Psoas muscle (tissue), 8 donors: ENCODE data around the gene KRTAP10-7. TPM values are rescaled to one million over a fixed set of nuclear protein-coding genes. Genes with fewer than 3 reads are reported as not detected.
"Not testable (repeated sequence)": the region's sequence is repeated elsewhere in the genome, so short reads cannot be mapped to it uniquely, and the experiment has no call there.

ENCODE experiments used
- ATAC-seq, 4 donors: fragments of 200-7000 bp; cut with Tn5 transposase; one replicate each; pipeline ENCODE4 v1.9.1; 2020; ENCODE audit warnings: moderate library complexity in 3 of 4, mild to moderate bottlenecking in 2 of 4
- DNase-seq, 2 donors: peaks; one replicate each; pipeline ENCODE4 v3.0.0-alpha.2; 2020
- H3K27ac ChIP-seq: fragments of 200-600 bp; one replicate; pipeline ENCODE4 v1.8.0; 2022
- H3K27me3 ChIP-seq, 3 donors: fragments of 200-600 bp in 1 of 3; one replicate each; pipeline versions ENCODE4 v1.6.1 to v1.8.0; 2013 to 2022; ENCODE audit warnings: low read length in 2 of 3, mild to moderate bottlenecking in 2 of 3, moderate library complexity in 1 of 3; ENCODE audit not compliant: insufficient read depth in 3 of 3
- H3K36me3 ChIP-seq, 2 donors: fragments of 200-600 bp in 1 of 2; one replicate each; pipeline versions ENCODE4 v1.6.1 to v1.8.0; 2013 to 2022; ENCODE audit warnings: low read depth in 1 of 2, mild to moderate bottlenecking in 1 of 2, moderate library complexity in 1 of 2; ENCODE audit not compliant: insufficient read depth in 1 of 2
- H3K4me1 ChIP-seq: fragments of 200-600 bp; one replicate; pipeline ENCODE4 v1.8.0; 2022
- H3K4me3 ChIP-seq: fragments of 200-600 bp; one replicate; pipeline ENCODE4 v1.8.0; 2022; ENCODE audit warnings: mild to moderate bottlenecking
- H3K9me3 ChIP-seq: fragments of 200-600 bp; one replicate; pipeline ENCODE4 v1.8.0; 2022
- CTCF ChIP-seq: fragments of 200-600 bp; IDR thresholded peaks from one replicate; pipeline ENCODE4 v1.8.0; 2022; ENCODE audit warnings: antibody characterized with exemption
- WGBS, 3 donors: extraction: QIAGEN DNeasy Blood & Tissue Kit; methylation state at CpG; one replicate each; pipeline versions ENCODE4 v1.1.6 to v1.1.7; 2013; 5-methylcytosine and 5-hydroxymethylcytosine counted together
- intact Hi-C, 2 donors: fragments of 100-400 bp; cut with DNase I; formaldehyde crosslinking; loops; one replicate each; pipeline versions ENCODE4 v1.11.0 to v1.14.2; 2022
- polyA plus RNA-seq, 3 donors: library from polyadenylated mRNA; stranded (reverse); fragments of 200-250 nt; gene quantifications; one replicate each; pipeline ENCODE4 v1.2.3, GENCODE V29; 2013
- total RNA-seq, 4 donors: library from RNA; stranded (reverse); fragmentation: NEBNext Ultra II Directional in 2 of 4; extraction: Animal tissue kit (Norgen Biotek cat#: 25700) in 2 of 4; gene quantifications; one replicate each; pipeline versions ENCODE4 v1.2.1 to v1.2.4, GENCODE V29; 2021 to 2023
- donor health status: healthy with polysubstance abuse.
- donor health status: DM: no; HTN: no; CAD: no; lungs with moderate emphysema.
- donor health status: Bipolar disorder and iron deficiency.
- donor health status: healthy.
- donor health status: DM: yes; HTN: yes; CAD: no.
- donor health status: DM: no; HTN: no; CAD: no.
- donor health status: DM: no; HTN: no; CAD: no.
- donor health status: DM: yes; HTN: yes; CAD: no.

Gene KRTAP10-7
- total and polyA plus RNA-seq, 7 donors = not detected

- DNase-seq (no peak), ATAC-seq (no peak)
- TF ChIP-seq CTCF = no peak
- 24 to 42% (median 40%) methylated on average over 7 of the region's 7 CpGs for WGBS, 3 donors
- H3K4me1 ChIP-seq = no peaks in the 10 kb centered on the region
- no peaks in the 10 kb centered on the region for H3K36me3 ChIP-seq
- intact Hi-C loops = no loop called here
- no peak overlapping the region for H3K4me3 ChIP-seq
- no peak overlapping the region for H3K27ac ChIP-seq
- H3K9me3 ChIP-seq = peaks cover 13% of the 10 kb centered on the region
- H3K27me3 ChIP-seq = peaks cover 7 to 46% (median 12%) of the 10 kb centered on the region in 3 donors
These were observed 20.6 kb upstream of the KRTAP10-7 start for GRCh38 chr21:44579833-44580144.

DNA sequence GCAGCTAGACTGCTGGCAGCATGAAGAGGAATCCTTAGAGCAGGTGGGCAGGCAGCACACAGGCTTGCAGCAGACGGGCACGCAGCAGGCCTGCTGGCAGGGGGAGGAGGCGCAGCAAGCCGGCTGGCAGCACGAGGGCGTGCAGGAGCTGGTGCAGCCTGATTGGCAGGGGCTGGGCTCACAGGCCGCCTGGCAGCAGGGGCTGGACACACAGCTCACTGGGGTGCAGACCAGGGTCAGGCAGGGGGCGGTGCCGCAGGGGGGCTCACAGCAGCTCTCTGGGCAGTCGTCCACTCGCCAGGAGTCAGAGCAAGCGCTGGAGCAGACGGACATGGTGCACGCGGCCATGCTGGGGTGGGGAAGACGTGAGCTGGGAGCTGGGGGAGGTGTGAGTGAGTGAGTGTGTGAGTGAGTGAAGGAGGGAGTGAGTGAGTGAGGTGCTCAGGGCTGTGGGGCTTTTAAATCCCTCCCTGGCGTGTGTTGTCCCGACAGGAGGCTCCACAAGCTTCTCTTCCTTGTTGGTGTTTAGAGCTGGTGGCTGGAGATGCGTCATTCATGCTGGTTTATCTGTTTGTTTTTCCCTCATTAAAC lies 20.1 kb upstream of the KRTAP10-7 start, which contains the start of gene KRTAP10-5:
Gene KRTAP10-5, minus strand, starts transcription at position 374 of the 591 bp plus-strand sequence. Its CDS starts 26 bp downstream, at position 348.
- H3K4me3 ChIP-seq, H3K36me3 ChIP-seq, intact Hi-C loops, H3K27ac ChIP-seq, H3K4me1 ChIP-seq, ATAC-seq, DNase-seq: not testable (repeated sequence)
- 16 to 28% (median 26%) methylated on average over 17 to 19 of the region's 19 CpGs for WGBS, 3 donors
- Histone ChIP-seq H3K9me3 (peaks cover 13% of the 10 kb centered on the region), H3K27me3 (peaks cover 7 to 44% (median 13%) of the 10 kb centered on the region in 3 donors)

- DNase-seq (no peak), ATAC-seq (no peak)
- Histone ChIP-seq H3K4me3 (no peak overlapping the region), H3K27me3 (peaks cover 7 to 45% (median 16%) of the 10 kb centered on the region in 3 donors), H3K4me1 (no peaks in the 10 kb centered on the region), H3K9me3 (peaks cover 13% of the 10 kb centered on the region), H3K36me3 (no peaks in the 10 kb centered on the region), H3K27ac (no peak overlapping the region)
- intact Hi-C loops = no loop called here
- TF ChIP-seq CTCF = no peak
- 84 to 94% (median 88%) methylated on average over 3 of the region's 3 CpGs for WGBS, 3 donors
These were observed 19.2 kb upstream of the KRTAP10-7 start for GRCh38 chr21:44581158-44581557.

DNA sequence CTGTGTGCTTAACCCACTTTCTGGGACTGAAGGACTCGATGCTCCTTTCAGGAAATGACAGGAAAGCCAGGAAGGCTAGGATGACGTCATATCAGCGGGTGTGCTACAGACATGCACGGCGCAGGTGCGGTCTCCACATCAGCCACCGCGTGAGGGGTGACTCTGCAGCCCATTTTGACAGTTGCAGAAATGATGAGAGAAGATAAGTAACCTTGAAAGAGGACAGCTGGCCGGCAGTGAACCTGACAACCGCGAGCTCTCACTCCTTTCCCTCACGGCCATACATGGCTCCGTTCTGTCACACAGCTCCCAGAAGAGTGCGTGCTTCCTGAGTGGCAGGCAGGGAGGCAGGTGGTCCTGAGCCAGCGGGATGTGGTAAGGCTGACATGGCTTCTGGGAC lies 18.3 kb upstream of the KRTAP10-7 start:
- H3K27ac ChIP-seq = no peak overlapping the region
- H3K4me1 ChIP-seq = no peaks in the 10 kb centered on the region
- 77 to 82% (median 81%) methylated on average over 15 of the region's 15 CpGs for WGBS, 3 donors
- peaks cover 7 to 46% (median 16%) of the 10 kb centered on the region in 3 donors for H3K27me3 ChIP-seq
- intact Hi-C loops = no loop called here
- H3K9me3 ChIP-seq = peaks cover 9% of the 10 kb centered on the region
- ATAC-seq (no peak), DNase-seq (no peak)
- H3K4me3 ChIP-seq = no peak overlapping the region
- TF ChIP-seq CTCF = no peak
- H3K36me3 ChIP-seq = no peaks in the 10 kb centered on the region

DNA sequence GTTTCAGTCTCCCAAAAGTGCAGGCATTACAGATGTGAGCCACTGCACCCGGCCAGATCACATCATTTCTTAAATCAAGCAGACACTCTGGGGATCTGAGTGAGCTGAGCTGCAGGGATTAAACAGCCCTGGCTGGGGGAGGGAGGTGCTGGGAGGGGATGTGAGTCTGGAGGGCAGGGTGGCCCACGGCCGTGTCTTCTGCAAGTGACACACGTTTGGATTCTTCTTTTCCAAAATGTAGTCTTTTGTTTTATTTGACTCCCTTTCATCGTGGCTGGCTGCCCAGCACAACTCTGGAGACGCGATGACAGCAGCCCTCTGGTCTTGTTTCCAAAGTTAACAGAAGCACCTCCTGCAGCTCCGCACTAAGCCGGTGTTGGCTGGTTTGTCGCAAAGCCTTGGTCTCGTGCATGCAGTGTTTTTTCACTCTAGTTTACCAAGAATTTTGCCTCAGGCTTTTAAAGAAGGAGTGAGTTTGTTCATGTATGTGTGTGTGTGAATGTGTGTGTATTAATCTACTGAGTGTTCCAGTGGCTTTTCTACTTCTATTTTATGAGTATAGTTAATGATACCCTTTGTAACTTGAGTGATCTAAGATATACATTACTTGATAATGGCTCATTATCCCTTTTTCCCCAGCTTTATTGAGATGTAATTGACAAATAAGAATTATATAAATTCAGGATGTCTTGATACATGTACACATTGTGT lies 17.2 kb upstream of the KRTAP10-7 start:
- WGBS, 3 donors = 9 to 17% (median 13%) methylated on average over 11 of the region's 11 CpGs

More for the DNA sequence above, 17.2 kb upstream of the KRTAP10-7 start:
- no peaks in the 10 kb centered on the region for H3K4me1 ChIP-seq
- DNase-seq (no peak), ATAC-seq (no peak)
- H3K27ac ChIP-seq = no peak overlapping the region
- no peak for TF ChIP-seq CTCF
- intact Hi-C loops = no loop called here
- no peaks in the 10 kb centered on the region for H3K36me3 ChIP-seq
- H3K9me3 ChIP-seq = peaks cover 4% of the 10 kb centered on the region
- H3K27me3 ChIP-seq = peaks cover 7 to 45% (median 13%) of the 10 kb centered on the region in 3 donors
- no peak overlapping the region for H3K4me3 ChIP-seq
